Hematopoietic multipotent progenitor cell treated with erythropoietin and hydrocortisone succinate and interleukin-3 and kit ligand, for 4 days (in vitro differentiated cells): ENCODE measurements around the gene ZNF655.
A peak's percentile ranks its signal among the peaks of the same experiment; 100 is the strongest.
"Not testable (repeated sequence)": the region's sequence is repeated elsewhere in the genome, so short reads cannot be mapped to it uniquely, and the experiment has no call there.

Experiments
- DNase-seq: peaks from one replicate; pipeline ENCODE4 v3.0.0-alpha.2; 2015

ZNF655 gene

GRCh38 chr7:99558306-99559174 lies at the start of gene ZNF655:
ZNF655 (plus strand) TSS chr7:99558642; CDS start chr7:99560560, 1,918 bp downstream.
- DNase-seq: peak; percentile 94

- no peak for DNase-seq
Measured at GRCh38 chr7:99514050-99514449, 44.4 kb upstream of the ZNF655 start.

- no peak for DNase-seq
Measured at GRCh38 chr7:99521399-99521798, 37.0 kb upstream of the ZNF655 start.

- peak; percentile 66 for DNase-seq
Measured at GRCh38 chr7:99525713-99526440, 32.6 kb upstream of the ZNF655 start.

GRCh38 chr7:99531354-99531765 lies 27.1 kb upstream of the ZNF655 start:
- DNase-seq: no peak

GRCh38 chr7:99535667-99536066 lies 22.8 kb upstream of the ZNF655 start:
- no peak for DNase-seq

GRCh38 chr7:99539213-99539811 lies 19.1 kb upstream of the ZNF655 start:
- no peak for DNase-seq

GRCh38 chr7:99540542-99540941 lies 17.9 kb upstream of the ZNF655 start:
- DNase-seq: no peak

- DNase-seq: no peak
Measured at GRCh38 chr7:99541212-99541611, 17.2 kb upstream of the ZNF655 start.

- no peak for DNase-seq
Measured at GRCh38 chr7:99543081-99543671, 15.3 kb upstream of the ZNF655 start.

- no peak for DNase-seq
Measured at GRCh38 chr7:99543916-99544315, 14.5 kb upstream of the ZNF655 start.

- not testable (repeated sequence) for DNase-seq
Measured at GRCh38 chr7:99545308-99545707, 13.1 kb upstream of the ZNF655 start.

GRCh38 chr7:99549545-99549944 lies 8.9 kb upstream of the ZNF655 start:
- not testable (repeated sequence) for DNase-seq

- DNase-seq: peak; percentile 22
Measured at GRCh38 chr7:99551334-99551733, 7.1 kb upstream of the ZNF655 start.

GRCh38 chr7:99551767-99552463 lies 6.5 kb upstream of the ZNF655 start, which contains the start of gene FAM200A:
FAM200A (minus strand) TSS chr7:99552114; CDS start chr7:99548407, 3,707 bp downstream.
- DNase-seq: peak; percentile 97

- no peak for DNase-seq
Measured at GRCh38 chr7:99553039-99553438, 5.4 kb upstream of the ZNF655 start.

- DNase-seq: no peak
Measured at GRCh38 chr7:99554939-99555338, 3.5 kb upstream of the ZNF655 start.

GRCh38 chr7:99557196-99557607 lies 1.2 kb upstream of the ZNF655 start:
- DNase-seq: peak; percentile 27

- no peak for DNase-seq
Measured at GRCh38 chr7:99557940-99558305, 519 bp upstream of the ZNF655 start.

- no peak for DNase-seq
Measured at GRCh38 chr7:99559175-99559915, 903 bp downstream of the ZNF655 start.

- no peak for DNase-seq
Measured at GRCh38 chr7:99560834-99561736, 2.6 kb downstream of the ZNF655 start.
